ENCODE results near the gene ATN1. TPM values are rescaled to one million over a fixed set of nuclear protein-coding genes. Genes with fewer than 3 reads are reported as not detected.

Gene ATN1
- total and polyA plus RNA-seq, 9 of the 15 experiments (the other 6 are each of a cell fraction or from before 2014, with no cell fraction given) = 0.15 to 49.8 (median 2.7) TPM

GRCh38 chr12:6943722-6944380 is 16.1 kb downstream of the ATN1 start, which contains the start of the genes C12orf57 and RNU7-1 (continued):
- TF ChIP-seq ZBTB11 (CRISPR knock-in tag; IDR thresholded peaks at IDR 0.05) (peak in 2 of 3 experiments; percentile 36 to 75; a peak in 3 of 6 replicates), E2F4 (CRISPR knock-in tag; IDR thresholded peaks at IDR 0.05; ENCODE audit: low read depth) (no peak), THRAP3 (IDR thresholded peaks at IDR 0.05; ENCODE audit: borderline replicate concordance) (0 out of 2 replicates have a peak, but pooled peaks have one; percentile 9), GATAD2A (IDR thresholded peaks at IDR 0.05) (peak; percentile 42; the same call in 1 of the 2 replicates), LARP7 (IDR thresholded peaks at IDR 0.05) (no peak), PATZ1 (CRISPR knock-in tag; IDR thresholded peaks at IDR 0.05; ENCODE audit: borderline replicate concordance) (peak; percentile 94), SETDB1 (IDR thresholded peaks at IDR 0.05; ENCODE audit: low read length) (no peak), NFATC3 (IDR thresholded peaks at IDR 0.05) (no peak; the same call in 1 of the 2 replicates), ZKSCAN1 (IDR thresholded peaks at IDR 0.05; ENCODE audit: low read depth, low read length) (peak; percentile 13), NFE2 (IDR thresholded peaks at IDR 0.05; ENCODE audit: low read depth) (no peak; the same call in 1 of the 2 replicates), ZNF511 (CRISPR knock-in tag; IDR thresholded peaks at IDR 0.05) (peak; percentile 84), ZNF655 (CRISPR knock-in tag; IDR thresholded peaks at IDR 0.05) (peak; percentile 91), NFYB (IDR thresholded peaks at IDR 0.05; ENCODE audit: extremely low read depth, insufficient read length) (no peak), GTF2A2 (tag; IDR thresholded peaks at IDR 0.05) (peak; percentile 97), PTRF (tag; IDR thresholded peaks at IDR 0.05) (no peak), NCOA1 (IDR thresholded peaks at IDR 0.05; ENCODE audit: low read depth) (no peak; the same call in 1 of the 2 replicates), EHMT2 (IDR thresholded peaks at IDR 0.05) (no peak), SRSF3 (IDR thresholded peaks at IDR 0.05; ENCODE audit: insufficient read depth, low read length) (no peak), CAMTA2 (CRISPR knock-in tag; conservative IDR thresholded peaks at IDR 0.05) (peak; percentile 98), TBL1XR1 (IDR thresholded peaks at IDR 0.05; ENCODE audit: low read length in 2 of 2) (peak; percentile 43 to 70; a peak in 2 of 4 replicates)

Measured in K562 (cell line).